GM12878 (cell line): ENCODE data around the gene HSD11B1L. TPM values are rescaled to one million over a fixed set of nuclear protein-coding genes. Genes with fewer than 3 reads are reported as not detected.

Source experiments
- ATAC-seq: fragments of 200-7000 bp; cut with Tn5 transposase; 3 replicates; pipeline ENCODE4 v1.9.1; 2020; ENCODE audit warnings: mild to moderate bottlenecking, moderate library complexity
- BruUV-seq: library from RNA; stranded (reverse); fragments of 400-500 nt; replicated peaks from 2 replicates; lab custom pipeline; 2021; lab: Mats Ljungman, UMichigan
- CTCF ChIA-PET: fragments of 300-600 bp; sonication (Branson Sonifier 250); formaldehyde crosslinking; extraction: SDS; loops from one replicate; lab custom pipeline; 2021; ENCODE audit warnings: inconsistent platforms; lab: Yijun Ruan, JAX
- POLR2A ChIA-PET: fragments of 350-600 bp; formaldehyde crosslinking; extraction: SDS; loops from one replicate; lab custom pipeline; 2021; ENCODE audit warnings: inconsistent platforms; lab: Charles Lee
- RAD21 ChIA-PET: fragments of 300-600 bp; sonication (Branson Sonifier 250); formaldehyde crosslinking; loops from one replicate; lab custom pipeline; 2023; ENCODE audit warnings: antibody characterized with exemption; ENCODE audit not compliant: unreplicated experiment; lab: Charles Lee
- SMC1A ChIA-PET: fragments of 300-600 bp; sonication (Branson Sonifier 250); formaldehyde crosslinking; loops from one replicate; lab custom pipeline; 2023; ENCODE audit not compliant: unreplicated experiment, uncharacterized antibody; lab: Charles Lee
- DNase-seq: peaks from one replicate; pipeline ENCODE4 v3.0.0-alpha.2; 2011; ENCODE audit warnings: low read depth, low spot score
- FAIRE-seq: peaks from 3 replicates; lab custom pipeline; 2011; peaks lifted over from hg19 to GRCh38; lab: Jason Lieb, UNC
- H2AFZ ChIP-seq: 2 replicates; pipeline ENCODE4 v1.6.0; 2011; ENCODE audit warnings: low read depth, low read length, control low read depth; ENCODE audit not compliant: control insufficient read depth
- H3K27ac ChIP-seq: 2 replicates; pipeline ENCODE4 v1.5.1; 2011; ENCODE audit warnings: control low read depth; ENCODE audit not compliant: control insufficient read depth, insufficient read depth
- H3K27me3 ChIP-seq, 2 experiments: replicated peaks in 1 of 2; 2 replicates each; pipeline versions ENCODE4 v1.6.0 to v1.6.1; 2011; ENCODE audit warnings: low read length in 1 of 2; ENCODE audit not compliant: control insufficient read depth in 2 of 2, insufficient read depth in 2 of 2
- H3K36me3 ChIP-seq, 2 experiments: 2 replicates each; pipeline ENCODE4 v1.5.1; 2011; ENCODE audit warnings: low read length in 1 of 2; ENCODE audit not compliant: control insufficient read depth in 2 of 2, insufficient read depth in 2 of 2
- H3K4me1 ChIP-seq: 2 replicates; pipeline ENCODE4 v1.6.1; 2011; ENCODE audit warnings: mild to moderate bottlenecking, low read length, moderate library complexity, mixed read lengths; ENCODE audit not compliant: control insufficient read depth, insufficient read depth
- H3K4me2 ChIP-seq: 2 replicates; pipeline ENCODE4 v1.6.0; 2011; ENCODE audit warnings: control low read depth; ENCODE audit not compliant: control insufficient read depth, insufficient read depth
- H3K4me3 ChIP-seq: fragments of 200-600 bp; sonication (generic); 2 replicates; pipeline ENCODE4 v1.5.1; 2016
- H3K79me2 ChIP-seq: 2 replicates; pipeline ENCODE4 v1.6.0; 2011; ENCODE audit warnings: low read length; ENCODE audit not compliant: control insufficient read depth, insufficient read depth
- H3K9ac ChIP-seq: 2 replicates; pipeline ENCODE4 v1.8.0; 2011; ENCODE audit warnings: low read length, control low read depth, mixed read lengths; ENCODE audit not compliant: control insufficient read depth, insufficient read depth
- H3K9me3 ChIP-seq: replicated peaks from 3 replicates; pipeline ENCODE4 v1.5.1; 2011; ENCODE audit warnings: mild to moderate bottlenecking, low read length; ENCODE audit not compliant: control insufficient read depth, insufficient read depth
- H4K20me1 ChIP-seq: 2 replicates; pipeline ENCODE4 v1.6.0; 2011; ENCODE audit not compliant: control insufficient read depth, insufficient read depth
- BHLHE40 ChIP-seq, 2 experiments: fragments of 450-650 bp in 1 of 2; IDR thresholded peaks; 2 replicates each; pipeline ENCODE4 v1.6.1; 2011 to 2017; ENCODE audit warnings: low read depth in 2 of 2, borderline replicate concordance in 1 of 2, improper control_type of control experiment in 1 of 2, low read length in 1 of 2, mild to moderate bottlenecking in 1 of 2
- BRCA1 ChIP-seq: IDR thresholded peaks from 2 replicates; pipeline ENCODE4 v1.6.1; 2011; ENCODE audit warnings: low read depth, low read length, improper control_type of control experiment
- JUND ChIP-seq: IDR thresholded peaks from 2 replicates; pipeline ENCODE4 v1.6.1; 2012; ENCODE audit warnings: low read depth, mild to moderate bottlenecking, low read length, improper control_type of control experiment, moderate library complexity
- NFXL1 ChIP-seq: fragments of 450-650 bp; IDR thresholded peaks from 2 replicates; pipeline ENCODE4 v1.6.1; 2017; ENCODE audit warnings: antibody characterized with exemption, mild to moderate bottlenecking, borderline replicate concordance
- POLR2A ChIP-seq: IDR thresholded peaks from 2 replicates; pipeline ENCODE4 v1.6.1; 2011; ENCODE audit warnings: low read depth, mild to moderate bottlenecking, low read length
- STAT1 ChIP-seq: fragments of 450-650 bp; conservative IDR thresholded peaks from 2 replicates; pipeline ENCODE4 v1.6.1; 2014; ENCODE audit warnings: antibody characterized with exemption, mild to moderate bottlenecking
- TCF3 ChIP-seq: IDR thresholded peaks from 2 replicates; pipeline ENCODE4 v1.6.1; 2012; ENCODE audit warnings: low read depth, mild to moderate bottlenecking, low read length, borderline replicate concordance; ENCODE audit not compliant: insufficient read depth
- WGBS: methylation state at CpG from one replicate; pipeline ENCODE4 v1.1.6; 2016; ENCODE audit warnings: low lambda C conversion rate; ENCODE audit not compliant: insufficient replicate concordance, insufficient coverage; ENCODE audit errors: missing lambda C conversion rate; 5-methylcytosine and 5-hydroxymethylcytosine counted together
- in situ Hi-C: fragments of 300-500 bp; cut with MboI; formaldehyde crosslinking; loops from 9 replicates; pipeline ENCODE4 v1.14.3; 2018; ENCODE audit warnings: mixed read lengths
- intact Hi-C: fragments of 100-400 bp; cut with micrococcal nuclease; formaldehyde crosslinking; loops from one replicate; pipeline ENCODE4 v1.14.2; 2022; ENCODE audit not compliant: unreplicated experiment
- polyA plus RNA-seq, 11 experiments: library from polyadenylated mRNA; depleted of rRNA in 4 of 11; unstranded in 6 of 11; stranded (reverse) in 5 of 11; fragments of >200 nt; fragmentation: Nextera tagmentation in 4 of 11; fragmentation: Illumina TruSeq in 1 of 11; extraction: Ambion mirVana in 4 of 11; extraction: Trizol in 1 of 11; gene quantifications; 1 replicate in 1 of 11; 2 replicates in 10 of 11; pipeline versions ENCODE4 v1.2.1 to v1.2.3, GENCODE V29; 2011 to 2016; ENCODE audit warnings: inconsistent platforms in 2 of 11, missing spikeins in 2 of 11, low read depth in 1 of 11
- total RNA-seq, 4 experiments: library from RNA; depleted of rRNA in 3 of 4; stranded (reverse); fragments of >200 nt in 3 of 4; fragmentation: Illumina TruSeq in 1 of 4; extraction: Trizol in 1 of 4; gene quantifications; 2 replicates each; pipeline versions ENCODE4 v1.2.1 to v1.2.3, GENCODE V29; 2013 to 2021
- TF ChIP-seq, protein P1 (sequence below): IDR thresholded peaks from 2 replicates; pipeline ENCODE4 v1.6.1; 2012; ENCODE audit warnings: low read depth, low read length, improper control_type of control experiment
- TF ChIP-seq, protein P2 (sequence below): fragments of 450-650 bp; IDR thresholded peaks from 2 replicates; pipeline ENCODE4 v1.6.1; 2016; ENCODE audit warnings: mild to moderate bottlenecking
- TF ChIP-seq, protein P3 (sequence below): fragments of 450-650 bp; formaldehyde crosslinking; IDR thresholded peaks from 2 replicates; pipeline ENCODE4 v1.4.0; 2020; ENCODE audit warnings: mild to moderate bottlenecking, moderate library complexity

HSD11B1L gene
- total and polyA plus RNA-seq, 10 of the 15 experiments (the other 5 are each of a cell fraction or from before 2014, with no cell fraction given) = 0.29 to 1.8 (median 1.1) TPM; not detected in 1

DNA sequence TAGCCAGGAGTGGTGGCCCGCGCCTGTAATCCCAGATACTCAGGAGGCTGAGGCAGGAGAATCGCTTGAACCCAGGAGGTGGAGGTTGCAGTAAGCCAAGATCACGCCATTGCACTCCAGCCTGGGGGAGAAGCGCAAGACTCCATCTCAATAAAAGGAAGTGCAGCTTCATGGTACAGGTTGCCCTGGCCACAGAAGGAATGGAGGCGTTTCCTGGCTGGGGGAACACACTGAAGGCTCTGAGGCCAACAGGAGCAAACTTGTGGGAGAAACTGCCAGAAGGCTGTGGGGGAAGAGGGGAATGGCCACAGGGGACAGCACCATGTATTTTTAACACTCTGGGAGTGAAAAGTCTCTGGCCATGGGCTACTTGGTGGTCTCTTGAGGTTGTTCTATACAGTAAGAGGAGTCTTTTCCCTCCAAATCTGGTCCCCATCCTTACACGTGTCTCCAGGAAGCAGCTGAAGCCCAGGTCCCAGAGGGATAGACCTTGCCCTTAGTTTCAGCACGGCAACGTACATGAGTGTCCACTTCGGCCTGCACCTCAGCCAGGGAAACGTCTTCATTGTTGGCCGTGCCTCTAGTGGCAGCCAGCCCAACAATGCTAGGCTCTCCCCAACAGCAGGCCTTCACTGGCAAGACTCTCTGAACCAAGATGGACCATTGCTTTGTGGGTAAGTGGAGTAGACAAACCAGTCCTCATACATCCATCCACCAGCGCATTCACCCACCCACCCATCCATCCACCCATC, 7.9 kb upstream of the HSD11B1L start:
- Histone ChIP-seq H2AFZ (no peak overlapping the region), H3K27me3 (no peaks in the 10 kb centered on the region), H3K79me2 (no peaks in the 10 kb centered on the region), H3K4me1 (no peaks in the 10 kb centered on the region), H3K27ac (no peak overlapping the region), H3K9me3 (no peaks in the 10 kb centered on the region), H3K4me2 (no peak overlapping the region), H3K36me3 (peaks cover 4 to 18% of the 10 kb centered on the region in 2 experiments; a peak in 3 of 4 replicates), H4K20me1 (no peaks in the 10 kb centered on the region), H3K9ac (no peak overlapping the region), H3K4me3 (no peak overlapping the region)
- intact Hi-C loops = no loop called here
- ATAC-seq = no peak
- ChIA-PET CTCF (no interaction called here), RAD21 (no interaction called here), POLR2A (no interaction called here), SMC1A (no interaction called here)
- in situ Hi-C loops = no loop called here
- TF ChIP-seq, protein P1, sequence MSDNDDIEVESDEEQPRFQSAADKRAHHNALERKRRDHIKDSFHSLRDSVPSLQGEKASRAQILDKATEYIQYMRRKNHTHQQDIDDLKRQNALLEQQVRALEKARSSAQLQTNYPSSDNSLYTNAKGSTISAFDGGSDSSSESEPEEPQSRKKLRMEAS = no peak
- TF ChIP-seq POLR2A = peak; percentile 11; the same call in 1 of the 2 replicates
- no peak for DNase-seq
- BruUV-seq = no TSS peak
- FAIRE-seq = no peak
- 94% methylated on average over 12 of the region's 13 CpGs for whole genome bisulfite sequencing

DNA sequence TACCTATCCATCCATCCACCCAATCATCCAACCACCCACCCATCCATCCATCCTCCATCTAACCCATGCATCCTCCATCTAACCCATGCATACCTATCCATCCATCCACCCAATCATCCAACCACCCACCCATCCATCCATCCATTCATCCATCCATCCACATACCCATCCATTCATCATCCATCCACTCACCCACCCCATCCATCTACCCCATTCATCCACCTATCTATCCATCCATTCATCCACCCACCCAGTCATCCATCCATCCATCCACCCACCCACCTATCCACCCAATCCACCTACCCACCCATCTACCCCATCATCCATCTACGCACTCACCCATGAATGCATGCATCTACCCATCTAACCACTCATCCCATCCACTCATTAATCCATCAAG, 7.1 kb upstream of the HSD11B1L start:
- SMC1A ChIA-PET = no interaction called here
- intact Hi-C loops = no loop called here
- Histone ChIP-seq H3K9ac (no peak overlapping the region), H3K9me3 (no peaks in the 10 kb centered on the region), H3K4me3 (no peak overlapping the region), H3K27me3 (no peaks in the 10 kb centered on the region), H3K79me2 (no peaks in the 10 kb centered on the region), H3K27ac (no peak overlapping the region), H2AFZ (no peak overlapping the region), H4K20me1 (no peaks in the 10 kb centered on the region), H3K4me1 (no peaks in the 10 kb centered on the region), H3K36me3 (peaks cover 2 to 16% of the 10 kb centered on the region in 2 experiments; a peak in 2 of 4 replicates), H3K4me2 (no peak overlapping the region)
- 100% methylated on average over 1 of the region's 1 CpG for WGBS
- CTCF ChIA-PET = no interaction called here
- no peak for FAIRE-seq
- RAD21 ChIA-PET = no interaction called here
- in situ Hi-C loops = no loop called here
- ATAC-seq = no peak
- BruUV-seq = no TSS peak
- DNase-seq = no peak
- POLR2A ChIA-PET = interaction anchor here (0.7 kb wide), 1 partner anchor 20 kb away, joined by 4 read pairs; no protein-coding TSS in a partner anchor
- TF ChIP-seq NFXL1 (no peak), STAT1 (no peak), BRCA1 (no peak), JUND (no peak), TCF3 (no peak), BHLHE40 (IDR thresholded peaks at IDR 0.05; ENCODE audit: borderline replicate concordance in 1 of 2, low read depth in 2 of 2, low read length in 1 of 2) (no peak)
- TF ChIP-seq, protein P2, sequence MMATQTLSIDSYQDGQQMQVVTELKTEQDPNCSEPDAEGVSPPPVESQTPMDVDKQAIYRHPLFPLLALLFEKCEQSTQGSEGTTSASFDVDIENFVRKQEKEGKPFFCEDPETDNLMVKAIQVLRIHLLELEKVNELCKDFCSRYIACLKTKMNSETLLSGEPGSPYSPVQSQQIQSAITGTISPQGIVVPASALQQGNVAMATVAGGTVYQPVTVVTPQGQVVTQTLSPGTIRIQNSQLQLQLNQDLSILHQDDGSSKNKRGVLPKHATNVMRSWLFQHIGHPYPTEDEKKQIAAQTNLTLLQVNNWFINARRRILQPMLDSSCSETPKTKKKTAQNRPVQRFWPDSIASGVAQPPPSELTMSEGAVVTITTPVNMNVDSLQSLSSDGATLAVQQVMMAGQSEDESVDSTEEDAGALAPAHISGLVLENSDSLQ = no peak
- TF ChIP-seq, protein P3, sequence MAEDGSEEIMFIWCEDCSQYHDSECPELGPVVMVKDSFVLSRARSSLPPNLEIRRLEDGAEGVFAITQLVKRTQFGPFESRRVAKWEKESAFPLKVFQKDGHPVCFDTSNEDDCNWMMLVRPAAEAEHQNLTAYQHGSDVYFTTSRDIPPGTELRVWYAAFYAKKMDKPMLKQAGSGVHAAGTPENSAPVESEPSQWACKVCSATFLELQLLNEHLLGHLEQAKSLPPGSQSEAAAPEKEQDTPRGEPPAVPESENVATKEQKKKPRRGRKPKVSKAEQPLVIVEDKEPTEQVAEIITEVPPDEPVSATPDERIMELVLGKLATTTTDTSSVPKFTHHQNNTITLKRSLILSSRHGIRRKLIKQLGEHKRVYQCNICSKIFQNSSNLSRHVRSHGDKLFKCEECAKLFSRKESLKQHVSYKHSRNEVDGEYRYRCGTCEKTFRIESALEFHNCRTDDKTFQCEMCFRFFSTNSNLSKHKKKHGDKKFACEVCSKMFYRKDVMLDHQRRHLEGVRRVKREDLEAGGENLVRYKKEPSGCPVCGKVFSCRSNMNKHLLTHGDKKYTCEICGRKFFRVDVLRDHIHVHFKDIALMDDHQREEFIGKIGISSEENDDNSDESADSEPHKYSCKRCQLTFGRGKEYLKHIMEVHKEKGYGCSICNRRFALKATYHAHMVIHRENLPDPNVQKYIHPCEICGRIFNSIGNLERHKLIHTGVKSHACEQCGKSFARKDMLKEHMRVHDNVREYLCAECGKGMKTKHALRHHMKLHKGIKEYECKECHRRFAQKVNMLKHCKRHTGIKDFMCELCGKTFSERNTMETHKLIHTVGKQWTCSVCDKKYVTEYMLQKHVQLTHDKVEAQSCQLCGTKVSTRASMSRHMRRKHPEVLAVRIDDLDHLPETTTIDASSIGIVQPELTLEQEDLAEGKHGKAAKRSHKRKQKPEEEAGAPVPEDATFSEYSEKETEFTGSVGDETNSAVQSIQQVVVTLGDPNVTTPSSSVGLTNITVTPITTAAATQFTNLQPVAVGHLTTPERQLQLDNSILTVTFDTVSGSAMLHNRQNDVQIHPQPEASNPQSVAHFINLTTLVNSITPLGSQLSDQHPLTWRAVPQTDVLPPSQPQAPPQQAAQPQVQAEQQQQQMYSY = no peak
